ENCODE measurements around the gene DESI2. TPM values are rescaled to one million over a fixed set of nuclear protein-coding genes. Genes with fewer than 3 reads are reported as not detected.
A peak's percentile ranks its signal among the peaks of the same experiment; 100 is the strongest.
"Not testable (repeated sequence)": the region's sequence is repeated elsewhere in the genome, so short reads cannot be mapped to it uniquely, and the experiment has no call there.

DESI2 gene
- total RNA-seq, 1 donor from 2014 or later: 24.2 TPM

DNA sequence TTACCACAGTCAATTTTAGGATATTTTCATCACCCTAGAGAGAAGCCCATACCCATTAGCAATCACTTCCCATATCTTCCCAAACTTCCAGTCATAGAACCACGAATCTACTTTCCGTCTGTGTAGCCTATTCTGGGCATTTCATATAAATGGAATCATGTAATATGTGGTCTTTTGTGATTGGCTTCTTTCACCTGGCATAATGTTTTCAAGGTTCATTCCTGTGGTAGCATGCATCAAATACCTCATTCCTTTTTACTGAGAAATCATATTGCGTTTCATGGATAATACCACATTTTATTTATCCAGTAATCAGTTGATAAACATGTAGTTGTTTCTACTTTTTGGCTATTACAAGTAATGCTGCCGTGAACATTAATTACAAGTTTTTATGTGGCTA lies 21.5 kb downstream of the DESI2 start:
- intact Hi-C loops (cut with DNase I): loop anchor here (5.0 kb wide), 1 partner anchor 72 kb away; no protein-coding TSS in a partner anchor
- H3K9me3 ChIP-seq: no peaks in the 10 kb centered on the region
- no peak for DNase-seq (ENCODE audit: low spot score in 2 of 2)
- peak overlapping the region; percentile 77 to 78 for H3K27ac ChIP-seq
- TF ChIP-seq, protein P1, sequence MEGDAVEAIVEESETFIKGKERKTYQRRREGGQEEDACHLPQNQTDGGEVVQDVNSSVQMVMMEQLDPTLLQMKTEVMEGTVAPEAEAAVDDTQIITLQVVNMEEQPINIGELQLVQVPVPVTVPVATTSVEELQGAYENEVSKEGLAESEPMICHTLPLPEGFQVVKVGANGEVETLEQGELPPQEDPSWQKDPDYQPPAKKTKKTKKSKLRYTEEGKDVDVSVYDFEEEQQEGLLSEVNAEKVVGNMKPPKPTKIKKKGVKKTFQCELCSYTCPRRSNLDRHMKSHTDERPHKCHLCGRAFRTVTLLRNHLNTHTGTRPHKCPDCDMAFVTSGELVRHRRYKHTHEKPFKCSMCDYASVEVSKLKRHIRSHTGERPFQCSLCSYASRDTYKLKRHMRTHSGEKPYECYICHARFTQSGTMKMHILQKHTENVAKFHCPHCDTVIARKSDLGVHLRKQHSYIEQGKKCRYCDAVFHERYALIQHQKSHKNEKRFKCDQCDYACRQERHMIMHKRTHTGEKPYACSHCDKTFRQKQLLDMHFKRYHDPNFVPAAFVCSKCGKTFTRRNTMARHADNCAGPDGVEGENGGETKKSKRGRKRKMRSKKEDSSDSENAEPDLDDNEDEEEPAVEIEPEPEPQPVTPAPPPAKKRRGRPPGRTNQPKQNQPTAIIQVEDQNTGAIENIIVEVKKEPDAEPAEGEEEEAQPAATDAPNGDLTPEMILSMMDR (IDR thresholded peaks at IDR 0.05): no peak
- H3K36me3 ChIP-seq: peaks cover 0 to 3% of the 10 kb centered on the region in 2 donors
- H3K27me3 ChIP-seq: no peaks in the 10 kb centered on the region
- no peak overlapping the region for H3K4me3 ChIP-seq
- H3K4me1 ChIP-seq: peaks cover 0 to 27% of the 10 kb centered on the region in 2 donors

DNA sequence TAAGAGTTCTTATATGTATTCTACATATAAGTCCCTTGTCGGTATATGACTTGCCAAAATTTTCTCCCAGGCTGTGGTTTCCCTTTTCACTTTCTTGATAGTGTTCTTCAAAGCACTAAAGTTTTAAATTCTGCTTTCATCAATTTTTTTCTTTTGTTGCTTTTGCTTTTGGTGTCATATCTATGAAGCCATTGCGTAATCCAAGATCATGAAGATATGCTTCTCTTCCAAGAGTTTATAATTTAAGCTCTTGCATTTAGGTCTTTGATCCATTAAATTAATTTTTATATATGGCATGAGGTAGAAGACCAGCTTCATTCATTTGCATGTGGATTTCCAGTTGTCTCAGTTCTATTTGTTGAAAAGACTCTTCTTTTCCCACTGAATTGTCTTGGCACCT lies 22.2 kb downstream of the DESI2 start:
- no peaks in the 10 kb centered on the region for H3K9me3 ChIP-seq
- no peaks in the 10 kb centered on the region for H3K36me3 ChIP-seq
- no peak overlapping the region for H3K4me3 ChIP-seq
- peaks cover 0 to 24% of the 10 kb centered on the region in 2 donors for H3K4me1 ChIP-seq
- H3K27ac ChIP-seq: no peak overlapping the region
- TF ChIP-seq, protein P1 (IDR thresholded peaks at IDR 0.05): no peak
- H3K27me3 ChIP-seq: no peaks in the 10 kb centered on the region
- intact Hi-C loops (cut with DNase I): no loop called here
- no peak for DNase-seq (ENCODE audit: low spot score in 2 of 2)

DNA sequence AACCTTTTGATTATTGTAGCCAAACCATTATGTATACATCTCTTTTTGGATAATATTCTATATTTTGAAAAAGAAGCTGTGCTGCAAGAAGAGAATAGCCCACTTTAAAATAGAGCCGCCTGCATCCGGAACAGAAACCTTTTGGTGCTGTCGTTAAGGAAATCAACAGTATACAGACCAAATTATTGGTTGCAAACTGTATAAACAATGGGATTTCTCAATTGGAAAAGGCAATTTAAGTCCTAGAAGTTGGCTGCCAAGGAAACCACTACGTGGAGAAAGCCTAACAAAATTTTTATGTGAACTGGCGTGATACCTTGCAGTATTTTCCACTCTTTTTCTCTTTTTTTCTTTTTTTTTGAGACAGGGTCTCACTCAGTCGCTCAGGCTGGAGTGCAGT lies 25.8 kb downstream of the DESI2 start:
- H3K4me3 ChIP-seq: no peak overlapping the region
- no peaks in the 10 kb centered on the region for H3K36me3 ChIP-seq
- H3K4me1 ChIP-seq: peaks cover 0 to 18% of the 10 kb centered on the region in 2 donors
- TF ChIP-seq, protein P1 (IDR thresholded peaks at IDR 0.05): no peak
- DNase-seq (ENCODE audit: low spot score in 2 of 2): no peak
- H3K27me3 ChIP-seq: no peaks in the 10 kb centered on the region
- peak overlapping the region in 1 of 2 donors; percentile 43 for H3K27ac ChIP-seq
- no peaks in the 10 kb centered on the region for H3K9me3 ChIP-seq
- intact Hi-C loops (cut with DNase I): no loop called here

DNA sequence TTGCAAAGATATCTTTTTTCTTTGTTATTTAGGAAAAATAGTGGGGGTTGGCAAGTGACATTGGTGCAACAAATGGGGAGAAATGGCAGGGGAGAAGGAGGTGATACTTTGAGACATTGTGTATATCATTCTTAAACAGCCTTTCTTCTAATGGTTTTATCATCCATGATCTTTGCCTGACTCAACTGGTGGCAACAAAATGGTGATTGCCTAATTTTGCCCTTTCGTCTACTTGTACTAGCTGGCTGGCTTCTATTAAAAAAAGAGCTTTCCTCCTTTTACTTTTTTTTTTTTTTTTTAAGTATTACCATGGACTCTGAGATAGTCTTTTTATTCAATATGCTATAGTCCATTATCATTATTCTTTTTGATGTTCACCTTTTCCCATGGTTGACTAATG lies 27.7 kb downstream of the DESI2 start:
- peaks cover 0 to 14% of the 10 kb centered on the region in 2 donors for H3K4me1 ChIP-seq
- no peak overlapping the region for H3K4me3 ChIP-seq
- intact Hi-C loops (cut with DNase I): no loop called here
- TF ChIP-seq, protein P1 (IDR thresholded peaks at IDR 0.05): no peak
- no peak overlapping the region for H3K27ac ChIP-seq
- no peak for DNase-seq (ENCODE audit: low spot score in 2 of 2)
- H3K9me3 ChIP-seq: no peaks in the 10 kb centered on the region
- H3K27me3 ChIP-seq: no peaks in the 10 kb centered on the region
- H3K36me3 ChIP-seq: no peaks in the 10 kb centered on the region

- H3K27ac ChIP-seq; H3K9me3 ChIP-seq; H3K36me3 ChIP-seq; H3K27me3 ChIP-seq; intact Hi-C loops (cut with DNase I); H3K4me3 ChIP-seq; DNase-seq (ENCODE audit: low spot score in 2 of 2): not testable (repeated sequence)
- H3K4me1 ChIP-seq: peaks cover 0 to 14% of the 10 kb centered on the region in 2 donors
These were observed 29.2 kb downstream of the DESI2 start for GRCh38 chr1:244682087-244682486.

- Histone ChIP-seq H3K4me3 (no peak overlapping the region), H3K4me1 (no peaks in the 10 kb centered on the region), H3K36me3 (peaks cover 22 to 53% of the 10 kb centered on the region in 2 donors), H3K9me3 (no peaks in the 10 kb centered on the region), H3K27ac (no peak overlapping the region), H3K27me3 (no peaks in the 10 kb centered on the region)
- no peak for DNase-seq (ENCODE audit: low spot score in 2 of 2)
- TF ChIP-seq, protein P1 (IDR thresholded peaks at IDR 0.05): no peak
- intact Hi-C loops (cut with DNase I): no loop called here
These were observed 43.0 kb downstream of the DESI2 start for GRCh38 chr1:244695937-244696336.

Data from ascending aorta (tissue), 2 donors.